K562 (cell line): ENCODE measurements around the gene SPSB1. TPM values are rescaled to one million over a fixed set of nuclear protein-coding genes. Genes with fewer than 3 reads are reported as not detected.

Experiments used
- C11orf30 ChIP-seq: fragments of 450-650 bp; IDR thresholded peaks from 2 replicates; pipeline ENCODE4 v1.6.1; 2016; ENCODE audit warnings: low read depth, mild to moderate bottlenecking
- HNRNPK ChIP-seq: fragments of 200-400 bp; formaldehyde crosslinking; IDR thresholded peaks from one replicate; pipeline ENCODE4 v1.6.1; 2018; ENCODE audit warnings: mild to moderate bottlenecking, low read depth, low read length; ENCODE audit not compliant: poor library complexity, severe bottlenecking
- NCOA6 ChIP-seq: fragments of 450-650 bp; IDR thresholded peaks from 2 replicates; pipeline ENCODE4 v1.6.1; 2017; ENCODE audit warnings: mild to moderate bottlenecking
- NEUROD1 ChIP-seq: fragments of 150-350 bp; IDR thresholded peaks from 2 replicates; pipeline ENCODE4 v1.6.1; 2014; ENCODE audit warnings: borderline replicate concordance, low read length, low read depth; ENCODE audit not compliant: partially characterized antibody
- PRPF4 ChIP-seq: fragments of 200-400 bp; formaldehyde crosslinking; IDR thresholded peaks from one replicate; pipeline ENCODE4 v1.6.1; 2017; ENCODE audit warnings: low read length, low read depth, mild to moderate bottlenecking; ENCODE audit not compliant: insufficient read depth, poor library complexity, severe bottlenecking
- RBM34 ChIP-seq: fragments of 200-400 bp; formaldehyde crosslinking; IDR thresholded peaks from 2 replicates; pipeline ENCODE4 v1.6.1; 2018; ENCODE audit warnings: low read length, borderline replicate concordance; ENCODE audit not compliant: insufficient read depth
- TFAM ChIP-seq: fragments of 250-450 bp; sonication (Bioruptor Pico); conservative IDR thresholded peaks from 2 replicates; pipeline ENCODE4 v1.5.0; 2021; ENCODE audit warnings: mild to moderate bottlenecking, moderate library complexity
- ZNF197 ChIP-seq: fragments of 200-800 bp; sonication (Bioruptor generic); IDR thresholded peaks from 2 replicates; pipeline ENCODE4 v1.6.1; 2016; ENCODE audit warnings: low read depth, missing genetic modification characterization, missing compliant biosample characterization
- ZNF764 ChIP-seq: fragments of 250-450 bp; sonication (Bioruptor Pico); IDR thresholded peaks from 2 replicates; pipeline ENCODE4 v1.4.0; 2020; ENCODE audit warnings: low read depth, mild to moderate bottlenecking, moderate library complexity
- polyA plus RNA-seq, 8 experiments: library from polyadenylated mRNA; depleted of rRNA in 4 of 8; stranded (reverse) in 5 of 8; unstranded in 3 of 8; fragments of >200 nt; fragmentation: Nextera tagmentation in 2 of 8; fragmentation: Illumina TruSeq in 1 of 8; extraction: Ambion mirVana in 2 of 8; extraction: Trizol in 1 of 8; gene quantifications; 2 replicates each; pipeline versions ENCODE4 v1.2.1 to v1.2.3, GENCODE V29; 2011 to 2014; ENCODE audit warnings: inconsistent platforms in 1 of 8, missing spikeins in 1 of 8
- total RNA-seq, 7 experiments: library from RNA; depleted of rRNA in 6 of 7; stranded (reverse); fragments of >200 nt in 6 of 7; fragmentation: Illumina TruSeq in 2 of 7; extraction: Trizol in 2 of 7; gene quantifications; 2 replicates each; pipeline versions ENCODE4 v1.2.1 to v1.2.3, GENCODE V29; 2011 to 2021; ENCODE audit warnings: low replicate concordance in 1 of 7
- TF ChIP-seq, protein P1 (sequence below): fragments of 200-800 bp; sonication (Bioruptor generic); IDR thresholded peaks from 2 replicates; pipeline ENCODE4 v1.6.1; 2017; ENCODE audit warnings: missing genetic modification characterization, missing compliant biosample characterization
- TF ChIP-seq, protein P2 (sequence below): sonication (generic); formaldehyde crosslinking; IDR thresholded peaks from 2 replicates; pipeline ENCODE4 v1.8.0; 2022; ENCODE audit warnings: missing genetic modification reagents, mild to moderate bottlenecking, borderline replicate concordance
- TF ChIP-seq, protein P3 (sequence below): sonication (generic); formaldehyde crosslinking; IDR thresholded peaks from 2 replicates; pipeline ENCODE4 v1.8.1; 2023; ENCODE audit warnings: mild to moderate bottlenecking, missing genetic modification reagents
- TF ChIP-seq, protein P4 (sequence below), 2 experiments: fragments of 450-650 bp; IDR thresholded peaks; 2 replicates each; pipeline ENCODE4 v1.6.1; 2016; ENCODE audit warnings: mild to moderate bottlenecking in 2 of 2, borderline replicate concordance in 1 of 2, low read depth in 1 of 2, moderate library complexity in 1 of 2

Gene SPSB1
- total and polyA plus RNA-seq, 9 of the 15 experiments (the other 6 are each of a cell fraction or from before 2014, with no cell fraction given): 0.06 to 0.35 (median 0.14) TPM; not detected in 6

DNA sequence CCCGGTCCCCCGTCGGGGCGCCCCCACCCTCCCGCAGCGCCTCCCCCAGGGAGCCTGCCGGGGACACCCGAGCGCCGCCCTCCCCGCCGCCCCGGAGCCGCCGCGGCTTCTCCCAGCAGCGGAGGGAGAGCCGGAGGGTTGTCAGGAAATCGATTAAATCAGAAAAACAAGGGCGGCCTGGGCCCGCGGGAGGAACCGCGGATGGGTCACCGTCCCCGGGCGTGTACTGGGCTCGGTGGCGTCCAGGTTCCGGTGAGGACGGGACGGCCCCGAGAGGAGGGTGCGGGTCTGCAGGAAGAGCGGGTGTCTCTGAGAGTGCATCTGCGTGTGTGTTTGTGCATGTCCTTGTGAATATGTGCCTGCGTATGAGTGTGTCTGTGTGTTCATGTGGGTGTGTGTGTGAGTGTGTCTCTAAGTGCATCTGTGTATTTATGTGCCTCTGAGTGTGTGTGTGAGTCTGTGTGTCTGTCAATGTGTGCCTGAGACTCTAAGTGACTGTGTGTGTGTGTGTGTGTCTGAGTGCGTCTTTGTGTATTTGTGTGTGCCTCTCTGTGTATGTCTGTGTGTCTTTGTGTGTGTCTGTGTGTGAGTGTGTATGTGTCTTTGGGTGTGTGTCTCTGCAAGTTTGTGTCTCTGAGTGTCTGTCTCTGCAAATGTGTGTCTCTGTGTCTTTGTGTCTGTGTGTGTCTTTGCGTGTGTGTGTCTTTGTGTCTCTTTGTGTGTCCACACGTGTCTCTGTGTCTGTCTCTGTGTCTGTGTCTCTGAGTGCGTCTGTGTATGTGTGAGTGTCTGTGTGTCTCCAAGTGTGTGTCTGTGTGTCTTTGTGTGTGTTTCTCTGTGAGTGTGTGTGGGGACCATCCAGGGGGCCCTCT is 1.1 kb downstream of the SPSB1 start (continued):
- TF ChIP-seq, protein P1, sequence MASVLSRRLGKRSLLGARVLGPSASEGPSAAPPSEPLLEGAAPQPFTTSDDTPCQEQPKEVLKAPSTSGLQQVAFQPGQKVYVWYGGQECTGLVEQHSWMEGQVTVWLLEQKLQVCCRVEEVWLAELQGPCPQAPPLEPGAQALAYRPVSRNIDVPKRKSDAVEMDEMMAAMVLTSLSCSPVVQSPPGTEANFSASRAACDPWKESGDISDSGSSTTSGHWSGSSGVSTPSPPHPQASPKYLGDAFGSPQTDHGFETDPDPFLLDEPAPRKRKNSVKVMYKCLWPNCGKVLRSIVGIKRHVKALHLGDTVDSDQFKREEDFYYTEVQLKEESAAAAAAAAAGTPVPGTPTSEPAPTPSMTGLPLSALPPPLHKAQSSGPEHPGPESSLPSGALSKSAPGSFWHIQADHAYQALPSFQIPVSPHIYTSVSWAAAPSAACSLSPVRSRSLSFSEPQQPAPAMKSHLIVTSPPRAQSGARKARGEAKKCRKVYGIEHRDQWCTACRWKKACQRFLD (CRISPR knock-in tag): no peak
- TF ChIP-seq TFAM (CRISPR knock-in tag) (no peak), ZNF764 (CRISPR knock-in tag) (no peak), RBM34 (no peak), NEUROD1 (no peak), PRPF4 (no peak), C11orf30 (no peak), ZNF197 (CRISPR knock-in tag) (no peak), NCOA6 (peak; percentile 26; the same call in 1 of the 2 replicates), HNRNPK (no peak)
- TF ChIP-seq, protein P2, sequence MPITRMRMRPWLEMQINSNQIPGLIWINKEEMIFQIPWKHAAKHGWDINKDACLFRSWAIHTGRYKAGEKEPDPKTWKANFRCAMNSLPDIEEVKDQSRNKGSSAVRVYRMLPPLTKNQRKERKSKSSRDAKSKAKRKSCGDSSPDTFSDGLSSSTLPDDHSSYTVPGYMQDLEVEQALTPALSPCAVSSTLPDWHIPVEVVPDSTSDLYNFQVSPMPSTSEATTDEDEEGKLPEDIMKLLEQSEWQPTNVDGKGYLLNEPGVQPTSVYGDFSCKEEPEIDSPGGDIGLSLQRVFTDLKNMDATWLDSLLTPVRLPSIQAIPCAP (CRISPR knock-in tag): no peak
- TF ChIP-seq, protein P3, sequence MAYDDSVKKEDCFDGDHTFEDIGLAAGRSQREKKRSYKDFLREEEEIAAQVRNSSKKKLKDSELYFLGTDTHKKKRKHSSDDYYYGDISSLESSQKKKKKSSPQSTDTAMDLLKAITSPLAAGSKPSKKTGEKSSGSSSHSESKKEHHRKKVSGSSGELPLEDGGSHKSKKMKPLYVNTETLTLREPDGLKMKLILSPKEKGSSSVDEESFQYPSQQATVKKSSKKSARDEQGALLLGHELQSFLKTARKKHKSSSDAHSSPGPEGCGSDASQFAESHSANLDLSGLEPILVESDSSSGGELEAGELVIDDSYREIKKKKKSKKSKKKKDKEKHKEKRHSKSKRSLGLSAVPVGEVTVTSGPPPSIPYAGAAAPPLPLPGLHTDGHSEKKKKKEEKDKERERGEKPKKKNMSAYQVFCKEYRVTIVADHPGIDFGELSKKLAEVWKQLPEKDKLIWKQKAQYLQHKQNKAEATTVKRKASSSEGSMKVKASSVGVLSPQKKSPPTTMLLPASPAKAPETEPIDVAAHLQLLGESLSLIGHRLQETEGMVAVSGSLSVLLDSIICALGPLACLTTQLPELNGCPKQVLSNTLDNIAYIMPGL: no peak
- TF ChIP-seq, protein P4, sequence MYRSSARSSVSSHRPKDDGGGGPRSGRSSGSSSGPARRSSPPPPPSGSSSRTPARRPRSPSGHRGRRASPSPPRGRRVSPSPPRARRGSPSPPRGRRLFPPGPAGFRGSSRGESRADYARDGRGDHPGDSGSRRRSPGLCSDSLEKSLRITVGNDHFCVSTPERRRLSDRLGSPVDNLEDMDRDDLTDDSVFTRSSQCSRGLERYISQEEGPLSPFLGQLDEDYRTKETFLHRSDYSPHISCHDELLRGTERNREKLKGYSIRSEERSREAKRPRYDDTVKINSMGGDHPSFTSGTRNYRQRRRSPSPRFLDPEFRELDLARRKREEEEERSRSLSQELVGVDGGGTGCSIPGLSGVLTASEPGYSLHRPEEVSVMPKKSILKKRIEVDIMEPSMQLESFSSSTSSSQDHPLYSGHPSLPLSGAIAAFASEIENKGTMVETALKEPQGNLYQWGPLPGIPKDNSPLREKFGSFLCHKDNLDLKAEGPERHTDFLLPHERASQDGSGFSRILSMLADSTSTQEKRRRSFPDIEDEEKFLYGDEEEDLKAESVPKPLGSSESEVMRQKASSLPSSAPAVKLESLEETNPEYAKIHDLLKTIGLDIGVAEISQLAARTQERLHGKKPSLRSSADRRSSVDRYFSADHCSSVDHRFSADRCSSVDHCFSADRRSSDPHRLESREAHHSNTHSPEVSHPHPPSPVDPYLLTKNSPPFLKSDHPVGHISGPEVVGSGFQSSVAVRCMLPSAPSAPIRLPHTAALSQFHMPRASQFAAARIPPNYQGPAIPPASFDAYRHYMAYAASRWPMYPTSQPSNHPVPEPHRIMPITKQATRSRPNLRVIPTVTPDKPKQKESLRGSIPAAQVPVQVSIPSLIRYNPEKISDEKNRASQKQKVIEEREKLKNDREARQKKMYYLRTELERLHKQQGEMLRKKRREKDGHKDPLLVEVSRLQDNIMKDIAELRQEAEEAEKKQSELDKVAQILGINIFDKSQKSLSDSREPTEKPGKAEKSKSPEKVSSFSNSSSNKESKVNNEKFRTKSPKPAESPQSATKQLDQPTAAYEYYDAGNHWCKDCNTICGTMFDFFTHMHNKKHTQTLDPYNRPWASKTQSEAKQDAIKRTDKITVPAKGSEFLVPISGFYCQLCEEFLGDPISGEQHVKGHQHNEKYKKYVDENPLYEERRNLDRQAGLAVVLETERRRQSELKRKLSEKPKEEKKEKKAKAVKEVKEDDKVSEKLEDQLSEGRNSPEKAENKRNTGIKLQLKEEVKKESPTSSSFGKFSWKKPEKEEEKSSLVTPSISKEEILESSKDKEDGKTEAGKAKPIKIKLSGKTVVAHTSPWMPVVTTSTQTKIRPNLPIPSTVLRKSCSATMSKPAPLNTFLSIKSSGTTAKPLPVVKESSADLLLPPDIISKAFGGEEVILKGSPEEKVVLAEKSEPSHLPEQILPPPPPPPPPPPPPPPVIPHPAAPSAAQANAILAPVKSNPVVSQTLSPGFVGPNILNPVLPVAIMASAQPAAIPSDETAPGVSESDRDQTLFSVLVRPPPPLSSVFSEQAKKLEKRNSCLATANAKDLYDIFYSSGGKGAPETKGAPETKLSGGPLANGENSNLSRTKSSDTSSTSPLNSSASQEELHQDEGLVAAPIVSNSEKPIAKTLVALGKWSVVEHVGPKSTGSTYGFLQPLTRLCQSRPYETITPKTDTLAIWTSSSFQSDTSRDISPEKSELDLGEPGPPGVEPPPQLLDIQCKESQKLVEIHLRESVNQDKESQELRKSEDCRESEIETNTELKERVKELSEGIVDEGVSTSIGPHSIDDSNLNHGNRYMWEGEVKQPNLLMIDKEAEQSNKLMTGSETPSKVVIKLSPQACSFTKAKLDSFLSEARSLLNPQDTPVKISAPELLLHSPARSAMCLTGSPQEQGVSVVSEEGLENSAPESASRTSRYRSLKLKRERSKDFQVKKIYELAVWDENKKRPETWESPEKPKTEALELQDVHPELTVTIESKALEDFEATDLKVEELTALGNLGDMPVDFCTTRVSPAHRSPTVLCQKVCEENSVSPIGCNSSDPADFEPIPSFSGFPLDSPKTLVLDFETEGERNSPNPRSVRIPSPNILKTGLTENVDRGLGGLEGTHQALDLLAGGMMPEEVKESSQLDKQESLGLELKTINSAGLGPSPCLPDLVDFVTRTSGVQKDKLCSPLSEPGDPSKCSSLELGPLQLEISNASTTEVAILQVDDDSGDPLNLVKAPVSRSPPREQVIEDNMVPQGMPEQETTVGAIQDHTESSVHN (IDR thresholded peaks at IDR 0.05; ENCODE audit: borderline replicate concordance in 1 of 2, low read depth in 1 of 2): no peak
